ENCODE results near the gene PDZD7.
A peak's percentile ranks its signal among the peaks of the same experiment; 100 is the strongest.

PDZD7 gene

GRCh38 chr10:100999742-101000126 is 31.2 kb downstream of the PDZD7 start, which contains the start of gene LZTS2:
LZTS2 (plus strand) TSS chr10:100999808; CDS start chr10:101002539, 2,731 bp downstream.
- no peak for DNase-seq

- peak; percentile 72 for DNase-seq
Observed at GRCh38 chr10:100998991-100999741, 31.8 kb downstream of the PDZD7 start.

GRCh38 chr10:100998183-100998990 is 32.5 kb downstream of the PDZD7 start:
- peak; percentile 80 for DNase-seq

DNA sequence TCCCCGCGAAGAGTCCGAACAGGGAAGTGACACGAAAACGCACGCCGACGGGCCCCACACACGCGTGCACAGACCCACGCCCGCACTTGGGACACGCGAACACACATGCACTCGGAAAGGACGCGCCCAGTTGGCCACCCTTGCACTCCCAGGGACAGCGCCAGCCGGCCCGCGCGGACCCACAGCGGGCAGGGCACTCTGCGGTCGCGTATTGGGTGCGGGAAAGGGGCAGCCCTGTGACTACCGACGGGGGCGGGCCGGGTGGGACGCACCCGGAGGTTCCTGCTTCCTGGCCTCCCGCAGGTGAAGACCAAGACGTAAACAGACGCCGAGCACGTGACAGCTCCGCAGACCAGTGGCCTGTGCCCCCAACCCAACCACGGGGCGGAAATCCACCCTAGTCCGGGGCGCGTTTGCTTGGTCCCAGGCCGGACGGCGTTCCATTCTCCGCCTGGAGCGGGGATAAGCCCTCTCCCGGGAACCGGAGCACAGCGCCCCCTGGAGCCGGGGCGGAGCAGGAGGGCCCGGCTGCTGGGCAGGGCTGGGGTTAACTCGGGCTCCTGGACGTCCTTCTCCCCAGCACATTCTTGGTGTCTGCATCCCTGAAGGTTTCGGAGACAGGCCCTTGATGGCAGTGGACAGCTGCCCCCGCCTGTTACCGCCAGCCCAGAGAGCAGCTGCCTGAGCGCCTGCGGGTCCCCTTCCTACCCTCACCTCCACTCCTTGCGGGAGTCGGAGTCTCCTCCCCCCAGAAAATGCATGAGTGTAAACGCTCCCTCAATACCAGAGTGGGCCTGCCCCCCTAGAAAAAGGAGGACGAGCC is 33.4 kb downstream of the PDZD7 start:
- peak; percentile 84 for DNase-seq

- DNase-seq: peak; percentile 29
Observed at GRCh38 chr10:100996678-100997359, 34.1 kb downstream of the PDZD7 start.

- no peak for DNase-seq
Observed at GRCh38 chr10:100995181-100995580, 35.7 kb downstream of the PDZD7 start.

- DNase-seq: peak; percentile 42
Observed at GRCh38 chr10:100993986-100994708, 36.8 kb downstream of the PDZD7 start.

DNA sequence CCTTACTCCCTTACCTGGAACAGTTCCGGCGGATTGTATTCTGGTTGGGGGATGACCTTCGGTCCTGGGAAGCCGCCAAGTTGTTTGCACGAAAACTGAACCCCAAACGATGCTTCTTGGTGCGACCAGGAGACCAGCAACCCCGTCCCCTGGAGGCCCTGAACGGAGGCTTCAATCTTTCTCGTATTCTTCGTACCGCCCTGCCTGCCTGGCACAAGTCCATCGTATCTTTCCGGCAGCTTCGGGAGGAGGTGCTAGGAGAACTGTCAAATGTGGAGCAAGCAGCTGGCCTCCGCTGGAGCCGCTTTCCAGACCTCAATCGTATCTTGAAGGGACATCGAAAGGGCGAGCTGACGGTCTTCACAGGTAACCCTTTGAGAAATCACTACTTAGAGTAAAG is 41.8 kb downstream of the PDZD7 start:
- no peak for DNase-seq

DNA sequence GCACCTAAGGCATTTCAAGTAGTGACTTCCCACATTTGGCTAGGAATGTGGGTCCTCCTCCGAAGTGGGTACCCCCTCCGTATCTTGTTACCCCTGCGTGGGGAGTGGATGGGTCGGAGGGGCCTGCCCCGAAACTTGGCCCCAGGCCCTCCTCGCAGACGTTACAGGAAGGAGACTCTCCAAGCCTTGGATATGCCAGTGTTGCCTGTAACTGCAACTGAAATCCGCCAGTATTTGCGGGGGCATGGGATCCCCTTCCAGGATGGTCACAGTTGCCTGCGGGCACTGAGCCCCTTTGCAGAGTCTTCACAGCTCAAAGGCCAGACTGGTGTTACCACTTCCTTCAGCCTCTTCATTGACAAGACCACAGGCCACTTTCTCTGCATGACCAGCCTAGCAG is 42.8 kb downstream of the PDZD7 start:
- no peak for DNase-seq

- no peak for DNase-seq
Observed at GRCh38 chr10:100987685-100988049, 43.3 kb downstream of the PDZD7 start.

DNA sequence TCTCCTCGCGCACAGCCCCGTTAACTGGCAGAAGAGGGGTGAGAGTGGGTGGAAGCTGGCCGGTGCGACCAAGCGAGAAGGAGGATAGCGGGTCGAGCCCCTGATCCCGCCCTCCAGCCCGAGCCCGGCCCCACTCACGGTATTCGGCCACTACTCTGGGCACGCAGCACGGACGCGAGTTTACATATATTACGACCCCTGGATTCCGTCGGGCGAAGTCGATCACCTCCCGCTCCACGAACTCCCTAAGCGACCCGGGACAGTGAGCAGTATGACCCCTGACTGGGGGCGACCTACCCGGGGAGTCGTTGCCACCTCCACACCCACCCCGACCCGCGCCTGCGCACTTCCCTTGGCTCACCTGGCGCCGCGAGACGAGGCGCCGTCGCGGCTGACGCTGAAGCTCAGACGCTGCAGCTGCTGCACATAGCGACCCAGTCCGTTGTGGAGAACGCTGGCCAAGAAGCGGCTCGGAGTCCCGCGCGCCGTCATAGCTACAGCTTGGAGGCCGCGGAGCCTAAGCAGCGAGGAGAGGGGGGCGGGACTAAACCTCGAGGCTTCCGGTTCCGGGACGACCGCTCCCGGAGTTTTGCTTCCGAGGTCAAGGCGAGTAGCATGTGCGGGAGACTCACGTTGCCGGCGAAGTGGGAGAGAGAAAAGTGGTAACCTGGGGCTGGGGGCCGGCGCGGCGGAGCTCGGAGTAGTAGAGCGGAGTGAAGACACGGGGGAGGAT is 43.8 kb downstream of the PDZD7 start, which contains the start of the genes MRPL43 and TWNK:
Gene MRPL43 (minus strand): TSS at position 546 of the 733 bp plus-strand sequence. CDS start 54 bp downstream, at position 492.
Gene TWNK (plus strand): TSS at position 592 of the 733 bp plus-strand sequence. CDS start 668 bp downstream, outside the sequence.
- DNase-seq: peak; percentile 78

DNA sequence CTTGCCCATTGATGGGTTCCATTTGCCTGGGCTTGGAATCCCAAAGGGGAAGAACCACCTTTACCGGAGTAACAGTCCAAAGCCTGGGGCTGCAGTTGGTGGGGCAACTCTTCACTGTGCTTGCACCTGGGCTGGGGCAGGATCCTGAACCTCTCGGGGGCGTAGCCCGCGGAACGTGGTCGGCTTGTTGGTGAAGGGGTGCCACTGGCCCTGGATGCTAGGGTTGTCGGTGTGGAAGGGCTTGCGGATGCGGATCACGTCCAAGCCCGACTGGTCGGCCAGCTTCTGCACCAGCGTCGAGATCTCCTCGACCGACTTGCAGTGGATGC is 44.3 kb downstream of the PDZD7 start:
- no peak for DNase-seq

- DNase-seq: no peak
Observed at GRCh38 chr10:100985336-100985735, 45.6 kb downstream of the PDZD7 start.

DNA sequence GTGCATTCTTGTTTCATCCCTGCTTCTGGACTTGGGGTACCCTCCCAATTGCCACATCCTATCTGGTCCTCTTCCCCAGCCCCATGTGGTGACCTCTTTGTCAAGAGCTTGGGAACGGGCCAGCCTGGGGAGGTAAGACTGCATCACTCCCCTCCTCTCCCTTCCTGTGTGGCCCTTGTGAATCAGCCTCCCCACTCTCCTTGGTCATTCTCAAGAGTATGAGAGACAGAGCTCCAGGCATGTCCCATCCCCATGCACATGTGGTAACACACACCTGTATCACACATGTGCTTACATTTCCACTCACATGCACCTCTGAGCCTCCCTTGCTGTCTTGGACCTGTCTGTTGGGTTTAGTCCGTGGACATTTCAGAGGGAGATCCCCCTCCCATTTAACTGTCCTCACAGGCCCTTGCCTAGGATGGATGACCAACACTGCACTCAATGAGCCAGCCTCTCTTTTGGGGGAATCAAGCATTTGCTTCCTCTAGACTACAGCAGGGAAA is 46.2 kb downstream of the PDZD7 start:
- no peak for DNase-seq

- DNase-seq: no peak
Observed at GRCh38 chr10:100983868-100984671, 46.9 kb downstream of the PDZD7 start.

- DNase-seq: no peak
Observed at GRCh38 chr10:100982916-100983830, 47.8 kb downstream of the PDZD7 start.

GRCh38 chr10:100981178-100981772 is 49.7 kb downstream of the PDZD7 start:
- DNase-seq: no peak

- no peak for DNase-seq
Observed at GRCh38 chr10:100980711-100981110, 50.2 kb downstream of the PDZD7 start.
